HepG2 (cell line): Measurements from ENCODE around the gene FLVCR1. TPM values are rescaled to one million over a fixed set of nuclear protein-coding genes. Genes with fewer than 3 reads are reported as not detected.
A peak's percentile ranks its signal among the peaks of the same experiment; 100 is the strongest.

Source experiments
- KDM1A ChIP-seq: IDR thresholded peaks from 2 replicates; pipeline ENCODE4 v1.6.1; 2016; ENCODE audit warnings: missing compliant biosample characterization
- KMT2A ChIP-seq: sonication (generic); formaldehyde crosslinking; IDR thresholded peaks from 2 replicates; pipeline ENCODE4 v1.4.0; 2020; ENCODE audit warnings: missing genetic modification reagents
- NONO ChIP-seq, 2 experiments: fragments of 450-650 bp in 1 of 2; sonication (generic) in 1 of 2; formaldehyde crosslinking in 1 of 2; IDR thresholded peaks in 1 of 2; conservative IDR thresholded peaks in 1 of 2; 2 replicates each; pipeline versions ENCODE4 v1.6.1 to v1.8.0; 2017 to 2022; ENCODE audit warnings: mild to moderate bottlenecking in 1 of 2, missing genetic modification reagents in 1 of 2, moderate library complexity in 1 of 2
- XBP1 ChIP-seq: sonication (generic); formaldehyde crosslinking; IDR thresholded peaks from 2 replicates; pipeline ENCODE4 v1.5.0; 2020; ENCODE audit warnings: missing genetic modification reagents
- ZBTB38 ChIP-seq: sonication (generic); formaldehyde crosslinking; IDR thresholded peaks from 2 replicates; pipeline ENCODE4 v1.5.1; 2020; ENCODE audit warnings: mild to moderate bottlenecking, missing genetic modification reagents
- ZNF468 ChIP-seq: sonication (generic); formaldehyde crosslinking; IDR thresholded peaks from 2 replicates; pipeline ENCODE4 v1.8.0; 2022; ENCODE audit warnings: mild to moderate bottlenecking, moderate library complexity, missing genetic modification reagents
- ZNF605 ChIP-seq: sonication (generic); formaldehyde crosslinking; IDR thresholded peaks from 2 replicates; pipeline ENCODE4 v1.8.0; 2022; ENCODE audit warnings: mild to moderate bottlenecking, missing genetic modification reagents
- polyA plus RNA-seq, 8 experiments: library from polyadenylated mRNA; depleted of rRNA in 3 of 8; stranded (reverse) in 7 of 8; unstranded in 1 of 8; fragments of >200 nt; fragmentation: Illumina TruSeq in 4 of 8; extraction: Trizol in 4 of 8; gene quantifications; 2 replicates each; pipeline versions ENCODE4 v1.2.1 to v1.2.3, GENCODE V29; 2011 to 2016; ENCODE audit warnings: low read depth in 4 of 8, missing spikeins in 1 of 8, mixed read lengths in 1 of 8; ENCODE audit not compliant: insufficient read depth in 1 of 8
- total RNA-seq, 5 experiments: library from RNA; depleted of rRNA; stranded (reverse); fragments of >200 nt; fragmentation: Illumina TruSeq; extraction: Trizol; gene quantifications; 2 replicates each; pipeline ENCODE4 v1.2.3, GENCODE V29; 2016; ENCODE audit warnings: low read depth in 1 of 5
- TF ChIP-seq, protein P1 (sequence below), 2 experiments: fragments of 450-650 bp in 1 of 2; sonication (generic) in 1 of 2; formaldehyde crosslinking in 1 of 2; IDR thresholded peaks; 2 replicates each; pipeline versions ENCODE4 v1.6.1 to v1.8.0; 2016 to 2022; ENCODE audit warnings: antibody characterized with exemption in 1 of 2, mild to moderate bottlenecking in 1 of 2, missing genetic modification reagents in 1 of 2
- TF ChIP-seq, protein P2 (sequence below): sonication (generic); formaldehyde crosslinking; IDR thresholded peaks from 2 replicates; pipeline ENCODE4 v1.8.1; 2022; ENCODE audit warnings: mild to moderate bottlenecking, missing genetic modification reagents
- TF ChIP-seq, protein P3 (sequence below): IDR thresholded peaks from 2 replicates; pipeline ENCODE4 v1.6.1; 2016; ENCODE audit warnings: missing compliant biosample characterization, missing genetic modification reagents, borderline replicate concordance

FLVCR1 gene
- total and polyA plus RNA-seq, 2 of the 13 experiments (the other 11 are each of a cell fraction or from before 2014, with no cell fraction given): 14.8 to 39.8 TPM

DNA sequence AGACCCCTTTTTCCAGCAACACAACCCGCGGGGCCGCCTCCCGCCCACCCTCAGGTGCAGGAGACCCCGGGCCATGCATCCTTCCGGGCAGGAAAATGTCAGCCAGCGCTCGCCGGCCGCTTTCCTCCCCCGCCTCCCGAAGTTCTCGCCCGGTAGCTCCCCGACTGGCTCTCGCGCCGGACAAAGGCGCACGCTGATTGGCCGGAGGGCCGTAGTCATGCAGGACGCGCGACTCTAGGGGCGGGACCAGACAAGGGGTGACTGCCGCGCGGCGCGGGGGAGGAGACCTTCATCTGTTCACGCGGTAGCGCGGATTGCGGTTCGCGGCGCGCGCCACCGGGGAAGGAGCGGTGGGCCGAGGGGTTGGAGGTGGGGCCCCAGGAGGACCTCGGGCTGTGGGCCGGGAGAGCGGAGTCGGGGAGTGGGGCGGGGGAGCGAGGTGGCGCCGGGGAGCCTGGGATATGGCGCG lies at the start of gene FLVCR1 (continued):
- TF ChIP-seq, protein P1, sequence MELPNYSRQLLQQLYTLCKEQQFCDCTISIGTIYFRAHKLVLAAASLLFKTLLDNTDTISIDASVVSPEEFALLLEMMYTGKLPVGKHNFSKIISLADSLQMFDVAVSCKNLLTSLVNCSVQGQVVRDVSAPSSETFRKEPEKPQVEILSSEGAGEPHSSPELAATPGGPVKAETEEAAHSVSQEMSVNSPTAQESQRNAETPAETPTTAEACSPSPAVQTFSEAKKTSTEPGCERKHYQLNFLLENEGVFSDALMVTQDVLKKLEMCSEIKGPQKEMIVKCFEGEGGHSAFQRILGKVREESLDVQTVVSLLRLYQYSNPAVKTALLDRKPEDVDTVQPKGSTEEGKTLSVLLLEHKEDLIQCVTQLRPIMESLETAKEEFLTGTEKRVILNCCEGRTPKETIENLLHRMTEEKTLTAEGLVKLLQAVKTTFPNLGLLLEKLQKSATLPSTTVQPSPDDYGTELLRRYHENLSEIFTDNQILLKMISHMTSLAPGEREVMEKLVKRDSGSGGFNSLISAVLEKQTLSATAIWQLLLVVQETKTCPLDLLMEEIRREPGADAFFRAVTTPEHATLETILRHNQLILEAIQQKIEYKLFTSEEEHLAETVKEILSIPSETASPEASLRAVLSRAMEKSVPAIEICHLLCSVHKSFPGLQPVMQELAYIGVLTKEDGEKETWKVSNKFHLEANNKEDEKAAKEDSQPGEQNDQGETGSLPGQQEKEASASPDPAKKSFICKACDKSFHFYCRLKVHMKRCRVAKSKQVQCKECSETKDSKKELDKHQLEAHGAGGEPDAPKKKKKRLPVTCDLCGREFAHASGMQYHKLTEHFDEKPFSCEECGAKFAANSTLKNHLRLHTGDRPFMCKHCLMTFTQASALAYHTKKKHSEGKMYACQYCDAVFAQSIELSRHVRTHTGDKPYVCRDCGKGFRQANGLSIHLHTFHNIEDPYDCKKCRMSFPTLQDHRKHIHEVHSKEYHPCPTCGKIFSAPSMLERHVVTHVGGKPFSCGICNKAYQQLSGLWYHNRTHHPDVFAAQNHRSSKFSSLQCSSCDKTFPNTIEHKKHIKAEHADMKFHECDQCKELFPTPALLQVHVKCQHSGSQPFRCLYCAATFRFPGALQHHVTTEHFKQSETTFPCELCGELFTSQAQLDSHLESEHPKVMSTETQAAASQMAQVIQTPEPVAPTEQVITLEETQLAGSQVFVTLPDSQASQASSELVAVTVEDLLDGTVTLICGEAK (IDR thresholded peaks at IDR 0.05): no peak
- TF ChIP-seq, protein P1 (CRISPR knock-in tag; IDR thresholded peaks at IDR 0.05): no peak; the same call in 1 of the 2 replicates
- TF ChIP-seq NONO (IDR thresholded peaks at IDR 0.05) (no peak), NONO (CRISPR knock-in tag; conservative IDR thresholded peaks at IDR 0.05) (peak; percentile 44; the same call in 1 of the 2 replicates), KMT2A (CRISPR knock-in tag) (peak; percentile 20; the same call in 1 of the 2 replicates), ZNF468 (CRISPR knock-in tag) (no peak), XBP1 (no peak), ZNF605 (CRISPR knock-in tag) (peak; percentile 74), KDM1A (CRISPR knock-in tag) (no peak), ZBTB38 (CRISPR knock-in tag) (peak; percentile 58)
- TF ChIP-seq, protein P2, sequence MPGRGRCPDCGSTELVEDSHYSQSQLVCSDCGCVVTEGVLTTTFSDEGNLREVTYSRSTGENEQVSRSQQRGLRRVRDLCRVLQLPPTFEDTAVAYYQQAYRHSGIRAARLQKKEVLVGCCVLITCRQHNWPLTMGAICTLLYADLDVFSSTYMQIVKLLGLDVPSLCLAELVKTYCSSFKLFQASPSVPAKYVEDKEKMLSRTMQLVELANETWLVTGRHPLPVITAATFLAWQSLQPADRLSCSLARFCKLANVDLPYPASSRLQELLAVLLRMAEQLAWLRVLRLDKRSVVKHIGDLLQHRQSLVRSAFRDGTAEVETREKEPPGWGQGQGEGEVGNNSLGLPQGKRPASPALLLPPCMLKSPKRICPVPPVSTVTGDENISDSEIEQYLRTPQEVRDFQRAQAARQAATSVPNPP (CRISPR knock-in tag): peak; percentile 76; the same call in 1 of the 2 replicates
- TF ChIP-seq, protein P3, sequence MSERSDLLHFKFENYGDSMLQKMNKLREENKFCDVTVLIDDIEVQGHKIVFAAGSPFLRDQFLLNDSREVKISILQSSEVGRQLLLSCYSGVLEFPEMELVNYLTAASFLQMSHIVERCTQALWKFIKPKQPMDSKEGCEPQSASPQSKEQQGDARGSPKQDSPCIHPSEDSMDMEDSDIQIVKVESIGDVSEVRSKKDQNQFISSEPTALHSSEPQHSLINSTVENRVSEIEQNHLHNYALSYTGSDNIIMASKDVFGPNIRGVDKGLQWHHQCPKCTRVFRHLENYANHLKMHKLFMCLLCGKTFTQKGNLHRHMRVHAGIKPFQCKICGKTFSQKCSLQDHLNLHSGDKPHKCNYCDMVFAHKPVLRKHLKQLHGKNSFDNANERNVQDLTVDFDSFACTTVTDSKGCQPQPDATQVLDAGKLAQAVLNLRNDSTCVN (CRISPR knock-in tag): no peak
